Endometrial microvascular endothelial cells (primary cell): Measurements from ENCODE around the gene SLC2A13. TPM values are rescaled to one million over a fixed set of nuclear protein-coding genes. Genes with fewer than 3 reads are reported as not detected.
"Not testable (repeated sequence)": the region's sequence is repeated elsewhere in the genome, so short reads cannot be mapped to it uniquely, and the experiment has no call there.

ENCODE experiments used
- in situ Hi-C: cut with HindIII; loops from 2 replicates; pipeline ENCODE4 v1.10.0; 2017; ENCODE audit warnings: low sequenced_read_pairs, low pct_unique_long_range_greater_than_20kb; ENCODE audit errors: inconsistent ontology term
- total RNA-seq: library from RNA; depleted of rRNA; stranded (reverse); fragments of >200 nt; gene quantifications from one replicate; pipeline ENCODE4 v1.2.3, GENCODE V29; 2015; ENCODE audit errors: inconsistent ontology term

SLC2A13 gene
- total RNA-seq, 1 donor from 2014 or later, result 3.5 TPM

GRCh38 chr12:40055228-40055579 lies 50.7 kb downstream of the SLC2A13 start:
- in situ Hi-C loops, result no loop called here

- in situ Hi-C loops, result no loop called here
These were observed 51.2 kb downstream of the SLC2A13 start for GRCh38 chr12:40054555-40055227.

- in situ Hi-C loops, result no loop called here
These were observed 56.6 kb downstream of the SLC2A13 start for GRCh38 chr12:40049268-40049667.

GRCh38 chr12:40047002-40047401 lies 58.9 kb downstream of the SLC2A13 start:
- in situ Hi-C loops, result not testable (repeated sequence)

- in situ Hi-C loops, result no loop called here
These were observed 60.2 kb downstream of the SLC2A13 start for GRCh38 chr12:40045656-40046055.

- in situ Hi-C loops, result no loop called here
These were observed 61.5 kb downstream of the SLC2A13 start for GRCh38 chr12:40044396-40044795.

GRCh38 chr12:40039598-40039997 lies 66.3 kb downstream of the SLC2A13 start:
- in situ Hi-C loops, result no loop called here

GRCh38 chr12:40038619-40039018 lies 67.3 kb downstream of the SLC2A13 start:
- in situ Hi-C loops, result no loop called here

- in situ Hi-C loops, result no loop called here
These were observed 71.2 kb downstream of the SLC2A13 start for GRCh38 chr12:40034712-40035111.

- in situ Hi-C loops, result no loop called here
These were observed 71.7 kb downstream of the SLC2A13 start for GRCh38 chr12:40034156-40034555.

GRCh38 chr12:40033242-40033630 lies 72.6 kb downstream of the SLC2A13 start:
- in situ Hi-C loops, result no loop called here

- in situ Hi-C loops, result no loop called here
These were observed 73.2 kb downstream of the SLC2A13 start for GRCh38 chr12:40032433-40033241.

GRCh38 chr12:40031965-40032364 lies 73.9 kb downstream of the SLC2A13 start:
- in situ Hi-C loops, result no loop called here

- in situ Hi-C loops, result not testable (repeated sequence)
These were observed 74.9 kb downstream of the SLC2A13 start for GRCh38 chr12:40030970-40031369.

GRCh38 chr12:40028296-40028695 lies 77.6 kb downstream of the SLC2A13 start:
- in situ Hi-C loops, result no loop called here

GRCh38 chr12:40022850-40023249 lies 83.0 kb downstream of the SLC2A13 start:
- in situ Hi-C loops, result loop anchor here (25.0 kb wide), 1 partner anchor 89 kb away; the partner anchor contains the start of gene SLC2A13

- in situ Hi-C loops, result loop anchor here (25.0 kb wide), 1 partner anchor 92 kb away; the partner anchor contains the start of gene SLC2A13
These were observed 85.6 kb downstream of the SLC2A13 start for GRCh38 chr12:40020261-40020691.

GRCh38 chr12:40017488-40017887 lies 88.4 kb downstream of the SLC2A13 start:
- in situ Hi-C loops, result loop anchor here (25.0 kb wide), 1 partner anchor 95 kb away; the partner anchor contains the start of gene SLC2A13

GRCh38 chr12:40016980-40017379 lies 88.9 kb downstream of the SLC2A13 start:
- in situ Hi-C loops, result loop anchor here (25.0 kb wide), 1 partner anchor 95 kb away; the partner anchor contains the start of gene SLC2A13

- in situ Hi-C loops, result loop anchor here (25.0 kb wide), 1 partner anchor 96 kb away; the partner anchor contains the start of gene SLC2A13
These were observed 90.0 kb downstream of the SLC2A13 start for GRCh38 chr12:40015881-40016280.
